Neuron (in vitro differentiated cells): ENCODE results near the gene GLUD1.
"Not testable (repeated sequence)": the region's sequence is repeated elsewhere in the genome, so short reads cannot be mapped to it uniquely, and the experiment has no call there.

Experiments used
- H2AFZ ChIP-seq: one replicate; pipeline ENCODE4 v1.6.1; 2013; ENCODE audit warnings: low read depth, mild to moderate bottlenecking, inconsistent platforms, low read length, moderate library complexity
- H3K27me3 ChIP-seq: one replicate; pipeline ENCODE4 v1.6.1; 2013; ENCODE audit warnings: low read length; ENCODE audit not compliant: insufficient read depth
- H3K36me3 ChIP-seq: one replicate; pipeline ENCODE4 v1.6.1; 2013; ENCODE audit warnings: low read length; ENCODE audit not compliant: insufficient read depth
- H3K4me1 ChIP-seq: one replicate; pipeline ENCODE4 v1.6.1; 2013; ENCODE audit warnings: low read length; ENCODE audit not compliant: insufficient read depth
- H3K4me3 ChIP-seq: 2 replicates; pipeline ENCODE4 v1.5.1; 2013; ENCODE audit warnings: mild to moderate bottlenecking, low read length, moderate library complexity
- H3K9me3 ChIP-seq: one replicate; pipeline ENCODE4 v1.6.1; 2013; ENCODE audit warnings: low read length

The GLUD1 gene

GRCh38 chr10:87019066-87019465, 75.6 kb downstream of the GLUD1 start:
- not testable (repeated sequence) for H3K9me3 ChIP-seq, H3K36me3 ChIP-seq, H3K27me3 ChIP-seq, H3K4me3 ChIP-seq, H3K4me1 ChIP-seq, H2AFZ ChIP-seq

- H3K27me3 ChIP-seq, H3K36me3 ChIP-seq, H3K4me3 ChIP-seq, H3K4me1 ChIP-seq, H2AFZ ChIP-seq, H3K9me3 ChIP-seq: not testable (repeated sequence)
Measured at GRCh38 chr10:87018127-87018526, 76.5 kb downstream of the GLUD1 start.

- not testable (repeated sequence) for H2AFZ ChIP-seq, H3K4me3 ChIP-seq, H3K4me1 ChIP-seq, H3K36me3 ChIP-seq, H3K27me3 ChIP-seq, H3K9me3 ChIP-seq
Measured at GRCh38 chr10:87014986-87015716, 79.5 kb downstream of the GLUD1 start.

- H2AFZ ChIP-seq, H3K4me1 ChIP-seq, H3K4me3 ChIP-seq, H3K36me3 ChIP-seq, H3K27me3 ChIP-seq, H3K9me3 ChIP-seq: not testable (repeated sequence)
Measured at GRCh38 chr10:87013528-87013927, 81.1 kb downstream of the GLUD1 start.

DNA sequence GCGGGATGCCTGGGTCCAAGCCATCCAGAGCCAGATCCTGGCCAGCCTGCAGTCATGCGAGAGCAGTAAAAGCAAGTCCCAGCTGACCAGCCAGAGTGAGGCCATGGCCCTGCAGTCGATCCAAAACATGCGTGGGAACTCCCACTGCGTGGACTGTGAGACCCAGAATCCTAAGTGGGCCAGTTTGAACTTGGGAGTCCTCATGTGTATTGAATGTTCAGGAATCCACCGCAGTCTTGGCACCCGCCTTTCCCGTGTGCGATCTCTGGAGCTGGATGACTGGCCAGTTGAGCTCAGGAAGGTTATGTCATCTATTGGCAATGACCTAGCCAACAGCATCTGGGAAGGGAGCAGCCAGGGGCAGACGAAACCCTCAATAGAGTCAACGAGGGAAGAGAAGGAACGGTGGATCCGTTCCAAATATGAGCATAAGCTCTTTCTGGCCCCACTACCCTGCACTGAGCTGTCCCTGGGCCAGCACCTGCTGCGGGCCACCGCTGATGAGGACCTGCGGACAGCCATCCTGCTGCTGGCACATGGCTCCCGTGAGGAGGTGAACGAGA, 85.4 kb downstream of the GLUD1 start:
- H3K4me3 ChIP-seq, H3K27me3 ChIP-seq, H2AFZ ChIP-seq, H3K4me1 ChIP-seq, H3K9me3 ChIP-seq, H3K36me3 ChIP-seq: not testable (repeated sequence)

- not testable (repeated sequence) for H3K27me3 ChIP-seq, H3K4me1 ChIP-seq, H2AFZ ChIP-seq, H3K9me3 ChIP-seq, H3K36me3 ChIP-seq, H3K4me3 ChIP-seq
Measured at GRCh38 chr10:87008303-87008702, 86.3 kb downstream of the GLUD1 start.

GRCh38 chr10:87007674-87008073, 87.0 kb downstream of the GLUD1 start:
- H3K4me3 ChIP-seq, H3K9me3 ChIP-seq, H3K36me3 ChIP-seq: not testable (repeated sequence)

DNA sequence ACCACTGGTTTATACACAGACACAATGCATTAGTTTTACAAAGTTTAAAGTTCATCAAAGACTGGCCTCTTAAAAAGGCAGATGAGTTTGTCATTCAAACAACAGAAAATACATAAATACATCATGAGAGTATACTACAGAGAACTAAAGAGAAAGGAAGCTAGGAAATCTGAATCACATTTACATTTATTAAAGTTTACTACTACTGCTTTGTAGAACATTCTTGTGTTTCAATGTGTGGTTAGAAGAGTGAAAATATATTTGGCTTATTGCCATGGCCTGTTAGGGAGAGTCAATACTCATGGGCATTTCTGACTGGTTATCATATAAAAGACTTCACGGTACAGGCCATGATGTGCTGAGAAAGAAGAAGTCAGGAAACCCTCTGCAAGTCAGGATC, 87.5 kb downstream of the GLUD1 start:
- H3K4me3 ChIP-seq, H3K4me1 ChIP-seq, H3K9me3 ChIP-seq, H3K36me3 ChIP-seq, H2AFZ ChIP-seq, H3K27me3 ChIP-seq: not testable (repeated sequence)

More at GRCh38 chr10:87007674-87008073, 87.0 kb downstream of the GLUD1 start:
- not testable (repeated sequence) for H3K4me1 ChIP-seq, H3K27me3 ChIP-seq, H2AFZ ChIP-seq

DNA sequence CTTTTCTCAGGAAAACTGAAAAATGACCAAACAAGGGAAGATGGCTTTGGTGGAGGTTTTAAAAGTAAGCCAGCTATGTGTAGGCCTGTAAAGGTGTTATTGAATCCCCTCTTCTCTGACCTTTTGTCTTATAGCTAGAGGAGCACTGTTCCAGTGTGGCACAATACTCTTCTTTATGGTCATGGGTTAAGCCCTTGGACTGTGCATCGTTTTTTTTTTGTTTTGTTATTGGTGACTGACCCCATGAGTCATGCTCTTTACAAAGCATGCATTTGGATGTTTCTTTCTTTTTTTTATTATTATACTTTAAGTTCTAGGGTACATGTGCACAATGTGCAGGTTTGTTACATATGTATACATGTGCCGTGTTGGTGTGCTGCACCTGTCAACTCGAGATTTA, 94.2 kb downstream of the GLUD1 start:
- H2AFZ ChIP-seq = no peak overlapping the region
- no peaks in the 10 kb centered on the region for H3K9me3 ChIP-seq
- no peak overlapping the region for H3K4me3 ChIP-seq
- no peaks in the 10 kb centered on the region for H3K36me3 ChIP-seq
- no peaks in the 10 kb centered on the region for H3K4me1 ChIP-seq
- no peaks in the 10 kb centered on the region for H3K27me3 ChIP-seq
